Thyroid gland (tissue), 4 donors: Measurements from ENCODE around the gene CLSTN1. TPM values are rescaled to one million over a fixed set of nuclear protein-coding genes. Genes with fewer than 3 reads are reported as not detected.
"Not testable (repeated sequence)": the region's sequence is repeated elsewhere in the genome, so short reads cannot be mapped to it uniquely, and the experiment has no call there.

Experiments used
- DNase-seq, 2 donors: peaks; one replicate each; pipeline ENCODE4 v3.0.0-alpha.2; 2019
- H3K27ac ChIP-seq, 3 donors: fragments of 200-600 bp; sonication (generic); 1 replicate in 2 of 3; 2 replicates in 1 of 3; pipeline ENCODE4 v1.5.1; 2016 to 2019; ENCODE audit warnings: mild to moderate bottlenecking in 1 of 3, moderate library complexity in 1 of 3
- H3K27me3 ChIP-seq: fragments of 200-600 bp; sonication (generic); one replicate; pipeline ENCODE4 v1.5.1; 2019
- H3K36me3 ChIP-seq, 2 donors: fragments of 200-600 bp; sonication (generic); one replicate each; pipeline ENCODE4 v1.5.1; 2016 to 2019
- H3K4me1 ChIP-seq, 2 donors: fragments of 200-600 bp; sonication (generic); one replicate each; pipeline ENCODE4 v1.5.1; 2017 to 2019
- H3K4me3 ChIP-seq, 3 donors: fragments of 200-600 bp; sonication (generic); replicated peaks in 1 of 3; 1 replicate in 2 of 3; 2 replicates in 1 of 3; pipeline ENCODE4 v1.5.1; 2016; ENCODE audit warnings: mild to moderate bottlenecking in 1 of 3
- H3K9me3 ChIP-seq: fragments of 200-600 bp; sonication (generic); one replicate; pipeline ENCODE4 v1.5.1; 2017
- POLR2A ChIP-seq, 2 donors: fragments of 450-650 bp; IDR thresholded peaks; one replicate each; pipeline ENCODE4 v1.6.1; 2017; ENCODE audit warnings: antibody characterized with exemption in 2 of 2, mild to moderate bottlenecking in 2 of 2, moderate library complexity in 1 of 2
- WGBS, 2 donors: methylation state at CpG; one replicate each; pipeline ENCODE4 v1.1.5; 2017; 5-methylcytosine and 5-hydroxymethylcytosine counted together
- intact Hi-C: fragments of 100-400 bp; cut with DNase I; formaldehyde crosslinking; loops from one replicate; pipeline ENCODE4 v1.15.1; 2023
- total RNA-seq, 4 donors: library from RNA; depleted of rRNA; stranded (reverse); fragments of >200 nt; gene quantifications; one replicate each; pipeline ENCODE4 v1.2.3, GENCODE V29; 2016
- TF ChIP-seq, protein P1 (sequence below), 6 experiments: fragments of 200-600 bp in 3 of 6; fragments of 450-650 bp in 3 of 6; sonication (generic) in 3 of 6; IDR thresholded peaks; one replicate each; pipeline ENCODE4 v1.5.1; 2016 to 2019; ENCODE audit warnings: antibody characterized with exemption in 6 of 6, mild to moderate bottlenecking in 2 of 6, inconsistent platforms in 1 of 6, moderate library complexity in 1 of 6

CLSTN1 gene
- total RNA-seq, 4 donors from 2014 or later, result 59.5 to 85.0 (median 81.5) TPM

DNA sequence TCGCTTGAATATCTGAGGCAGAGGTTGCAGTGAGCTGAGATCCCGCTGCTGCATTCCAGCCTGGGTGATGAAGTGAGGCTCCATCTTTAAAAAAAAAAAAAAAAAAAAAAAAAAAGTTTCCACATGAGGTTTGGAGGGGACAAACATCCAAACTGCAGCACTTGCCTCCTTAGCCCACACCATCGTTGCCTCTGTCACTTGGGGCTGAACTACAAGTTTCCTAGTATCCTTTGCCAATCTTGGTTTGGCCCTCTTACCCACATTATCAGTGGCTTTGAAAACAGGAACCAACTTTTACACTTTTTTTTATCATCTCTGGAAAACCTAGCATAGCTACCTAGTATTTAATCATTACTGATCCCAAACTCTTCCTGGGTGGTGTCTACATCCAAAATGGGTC is 59.2 kb downstream of the CLSTN1 start:
- WGBS, 2 donors, result 88 to 89% methylated on average over 3 of the region's 3 CpGs
- DNase-seq, result no peak
- Histone ChIP-seq H3K4me1 (no peaks in the 10 kb centered on the region), H3K9me3 (no peaks in the 10 kb centered on the region), H3K27ac (no peak overlapping the region), H3K4me3 (no peak overlapping the region), H3K36me3 (no peaks in the 10 kb centered on the region), H3K27me3 (no peaks in the 10 kb centered on the region)
- intact Hi-C loops, result no loop called here
- no peak for TF ChIP-seq POLR2A (IDR thresholded peaks at IDR 0.05)
- TF ChIP-seq, protein P1, sequence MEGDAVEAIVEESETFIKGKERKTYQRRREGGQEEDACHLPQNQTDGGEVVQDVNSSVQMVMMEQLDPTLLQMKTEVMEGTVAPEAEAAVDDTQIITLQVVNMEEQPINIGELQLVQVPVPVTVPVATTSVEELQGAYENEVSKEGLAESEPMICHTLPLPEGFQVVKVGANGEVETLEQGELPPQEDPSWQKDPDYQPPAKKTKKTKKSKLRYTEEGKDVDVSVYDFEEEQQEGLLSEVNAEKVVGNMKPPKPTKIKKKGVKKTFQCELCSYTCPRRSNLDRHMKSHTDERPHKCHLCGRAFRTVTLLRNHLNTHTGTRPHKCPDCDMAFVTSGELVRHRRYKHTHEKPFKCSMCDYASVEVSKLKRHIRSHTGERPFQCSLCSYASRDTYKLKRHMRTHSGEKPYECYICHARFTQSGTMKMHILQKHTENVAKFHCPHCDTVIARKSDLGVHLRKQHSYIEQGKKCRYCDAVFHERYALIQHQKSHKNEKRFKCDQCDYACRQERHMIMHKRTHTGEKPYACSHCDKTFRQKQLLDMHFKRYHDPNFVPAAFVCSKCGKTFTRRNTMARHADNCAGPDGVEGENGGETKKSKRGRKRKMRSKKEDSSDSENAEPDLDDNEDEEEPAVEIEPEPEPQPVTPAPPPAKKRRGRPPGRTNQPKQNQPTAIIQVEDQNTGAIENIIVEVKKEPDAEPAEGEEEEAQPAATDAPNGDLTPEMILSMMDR (IDR thresholded peaks at IDR 0.05), result no peak

DNA sequence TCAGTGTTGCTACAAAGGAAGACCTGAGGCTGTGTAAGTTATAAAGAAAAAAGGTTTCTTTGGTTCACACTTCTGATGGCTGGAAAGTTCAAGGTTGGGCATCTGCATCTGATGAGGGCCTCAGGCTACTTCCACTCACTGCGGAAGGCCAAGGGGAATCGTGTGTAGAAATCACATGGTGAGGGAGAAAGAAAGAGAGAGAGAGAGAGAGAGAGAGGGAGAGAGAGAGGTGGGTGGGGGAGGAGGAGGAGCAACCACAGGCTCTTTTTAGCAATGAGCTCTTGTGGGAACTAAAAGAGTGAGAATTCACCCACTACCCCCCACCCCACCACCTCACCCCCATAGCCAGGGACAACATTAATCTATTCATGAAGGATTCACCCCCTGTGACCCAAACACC is 59.9 kb downstream of the CLSTN1 start:
- 79 to 88% methylated on average over 2 of the region's 2 CpGs for WGBS, 2 donors
- Histone ChIP-seq H3K27me3 (no peaks in the 10 kb centered on the region), H3K9me3 (no peaks in the 10 kb centered on the region), H3K36me3 (no peaks in the 10 kb centered on the region), H3K4me3 (no peak overlapping the region), H3K27ac (no peak overlapping the region), H3K4me1 (no peaks in the 10 kb centered on the region)
- TF ChIP-seq POLR2A (IDR thresholded peaks at IDR 0.05), result no peak
- TF ChIP-seq, protein P1 (IDR thresholded peaks at IDR 0.05), result no peak
- no peak for DNase-seq
- intact Hi-C loops, result no loop called here

DNA sequence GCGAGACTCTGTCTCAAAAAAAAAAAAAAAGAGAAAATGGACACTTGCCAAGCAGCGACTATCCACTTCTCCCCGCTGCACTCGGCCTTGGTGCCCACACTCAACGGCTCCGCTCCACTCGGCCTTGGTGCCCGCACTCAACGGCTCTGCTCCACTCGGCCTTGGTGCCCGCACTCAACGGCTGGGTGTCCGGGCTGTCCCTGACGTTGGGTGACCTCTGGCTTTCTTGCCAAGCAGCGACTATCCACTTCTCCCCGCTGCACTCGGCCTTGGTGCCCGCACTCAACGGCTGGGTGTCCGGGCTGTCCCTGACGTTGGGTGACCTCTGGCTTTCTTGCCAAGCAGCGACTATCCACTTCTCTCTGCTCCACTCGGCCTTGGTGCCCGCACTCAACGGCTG is 61.3 kb downstream of the CLSTN1 start:
- 84 to 88% methylated on average over 22 to 25 of the region's 25 CpGs for WGBS, 2 donors
- H3K4me3 ChIP-seq, H3K4me1 ChIP-seq, intact Hi-C loops, H3K36me3 ChIP-seq, H3K27me3 ChIP-seq, H3K9me3 ChIP-seq, H3K27ac ChIP-seq: not testable (repeated sequence)
- DNase-seq, result peak in 1 of 2 donors; percentile 32

DNA sequence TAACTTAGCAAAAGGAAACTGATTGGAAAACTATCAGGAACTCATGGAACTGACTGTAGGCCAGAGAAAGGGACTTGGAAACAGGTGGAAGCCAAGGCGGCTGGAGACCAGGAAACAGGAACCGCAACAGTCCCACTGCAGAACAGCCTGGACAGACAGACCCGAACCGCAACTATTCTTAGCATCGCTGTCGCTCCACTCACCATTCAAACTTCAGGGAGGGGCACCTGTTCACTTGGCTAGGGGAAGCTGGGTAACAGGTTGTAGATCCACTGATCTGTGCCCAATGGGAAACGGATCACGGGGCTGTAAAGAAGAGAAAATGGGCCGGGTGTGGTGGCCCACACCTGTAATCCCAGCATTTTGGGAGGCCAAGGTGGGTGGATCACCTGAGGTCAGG is 61.9 kb downstream of the CLSTN1 start:
- no peaks in the 10 kb centered on the region for H3K36me3 ChIP-seq
- no peak for DNase-seq
- 90 to 95% methylated on average over 9 of the region's 9 CpGs for WGBS, 2 donors
- no peak overlapping the region for H3K27ac ChIP-seq
- intact Hi-C loops, result no loop called here
- H3K4me1 ChIP-seq, result no peaks in the 10 kb centered on the region
- H3K4me3 ChIP-seq, result no peak overlapping the region
- no peak for TF ChIP-seq POLR2A (IDR thresholded peaks at IDR 0.05)
- TF ChIP-seq, protein P1 (IDR thresholded peaks at IDR 0.05), result no peak
- H3K9me3 ChIP-seq, result no peaks in the 10 kb centered on the region
- no peaks in the 10 kb centered on the region for H3K27me3 ChIP-seq

DNA sequence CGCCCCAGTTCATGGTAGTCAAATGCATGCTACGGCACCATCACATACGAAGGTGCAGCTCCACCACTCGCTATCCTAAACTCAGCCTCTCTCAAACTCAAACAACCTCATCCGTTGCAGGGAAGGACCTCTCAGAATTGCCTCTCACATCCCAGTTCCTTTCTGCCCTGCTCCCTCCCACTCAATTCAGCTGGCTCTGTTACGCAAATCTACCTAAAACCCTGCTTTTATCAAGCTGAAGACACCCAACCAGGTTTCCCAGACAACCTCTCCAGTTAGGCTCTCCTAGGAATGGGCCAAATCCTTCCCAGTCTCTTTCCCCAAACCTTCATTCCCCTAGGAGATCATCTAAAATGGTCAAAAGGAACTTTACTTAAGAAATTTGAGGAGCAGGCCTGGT is 62.9 kb downstream of the CLSTN1 start:
- Histone ChIP-seq H3K36me3 (no peaks in the 10 kb centered on the region), H3K27me3 (no peaks in the 10 kb centered on the region), H3K4me1 (peaks cover 6% of the 10 kb centered on the region in 2 donors), H3K9me3 (no peaks in the 10 kb centered on the region), H3K27ac (no peak overlapping the region), H3K4me3 (no peak overlapping the region)
- TF ChIP-seq, protein P1 (IDR thresholded peaks at IDR 0.05), result no peak
- no peak for TF ChIP-seq POLR2A (IDR thresholded peaks at IDR 0.05)
- intact Hi-C loops, result no loop called here
- WGBS, 2 donors, result 98 to 99% methylated on average over 6 of the region's 6 CpGs
- no peak for DNase-seq

DNA sequence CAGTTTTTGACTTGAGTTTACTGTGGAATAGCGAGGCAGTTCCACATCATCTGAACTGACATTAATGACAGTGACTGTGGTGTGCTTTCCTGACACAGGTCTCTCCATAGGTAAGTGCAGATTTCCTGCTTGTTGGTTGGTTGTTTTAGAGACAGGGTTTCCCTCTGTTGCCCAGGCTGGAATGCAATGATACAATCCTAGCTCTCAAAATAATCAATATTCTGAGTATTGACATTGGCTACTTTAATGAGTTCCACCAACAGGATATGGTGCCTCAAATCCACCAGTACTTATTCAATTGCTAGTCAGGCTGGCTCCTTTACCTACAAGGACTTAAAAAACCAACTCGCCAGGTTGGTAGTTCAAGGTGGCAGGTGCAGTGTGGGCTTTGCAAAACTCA is 63.8 kb downstream of the CLSTN1 start:
- H3K27ac ChIP-seq, result no peak overlapping the region
- no peaks in the 10 kb centered on the region for H3K9me3 ChIP-seq
- 95% methylated on average over 2 of the region's 2 CpGs for WGBS, 2 donors
- no peak for DNase-seq
- no peaks in the 10 kb centered on the region for H3K36me3 ChIP-seq
- H3K27me3 ChIP-seq, result no peaks in the 10 kb centered on the region
- H3K4me1 ChIP-seq, result peaks cover 14 to 15% of the 10 kb centered on the region in 2 donors
- intact Hi-C loops, result no loop called here
- no peak overlapping the region for H3K4me3 ChIP-seq
- TF ChIP-seq POLR2A (IDR thresholded peaks at IDR 0.05), result no peak
- TF ChIP-seq, protein P1 (IDR thresholded peaks at IDR 0.05), result no peak
